MM.1S (cell line): ENCODE measurements around the gene OR8B8.

Source experiments
- EZH2phosphoT487 ChIP-seq: fragments of 300-600 bp; sonication (generic); IDR thresholded peaks from 2 replicates; pipeline ENCODE4 v1.6.1; 2018; ENCODE audit warnings: antibody characterized with exemption, low read length
- TF ChIP-seq, protein P1 (sequence below): fragments of 300-600 bp; sonication (generic); IDR thresholded peaks from 2 replicates; pipeline ENCODE4 v1.5.1; 2016; ENCODE audit warnings: antibody characterized with exemption, low read length, mixed read lengths

DNA sequence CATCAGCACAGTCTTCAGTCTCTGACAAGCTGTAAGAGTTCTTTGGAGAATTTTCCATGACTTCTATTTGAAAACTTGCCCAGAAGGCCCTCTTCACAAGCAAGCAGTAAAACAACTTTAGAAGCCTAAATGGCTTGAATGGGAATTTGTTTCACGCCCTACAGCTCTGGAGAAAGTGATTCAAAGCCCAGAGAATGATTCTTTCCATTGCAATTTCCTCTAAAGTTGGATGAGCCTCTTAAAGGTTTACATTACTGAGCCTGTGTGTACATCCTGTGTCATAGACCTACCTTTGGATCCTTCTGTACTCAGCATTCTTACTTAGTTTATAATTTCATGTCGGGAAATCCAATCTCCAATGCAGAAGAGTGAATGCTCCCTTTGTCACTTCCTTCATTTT is 39.9 kb downstream of the OR8B8 start:
- TF ChIP-seq, protein P1, sequence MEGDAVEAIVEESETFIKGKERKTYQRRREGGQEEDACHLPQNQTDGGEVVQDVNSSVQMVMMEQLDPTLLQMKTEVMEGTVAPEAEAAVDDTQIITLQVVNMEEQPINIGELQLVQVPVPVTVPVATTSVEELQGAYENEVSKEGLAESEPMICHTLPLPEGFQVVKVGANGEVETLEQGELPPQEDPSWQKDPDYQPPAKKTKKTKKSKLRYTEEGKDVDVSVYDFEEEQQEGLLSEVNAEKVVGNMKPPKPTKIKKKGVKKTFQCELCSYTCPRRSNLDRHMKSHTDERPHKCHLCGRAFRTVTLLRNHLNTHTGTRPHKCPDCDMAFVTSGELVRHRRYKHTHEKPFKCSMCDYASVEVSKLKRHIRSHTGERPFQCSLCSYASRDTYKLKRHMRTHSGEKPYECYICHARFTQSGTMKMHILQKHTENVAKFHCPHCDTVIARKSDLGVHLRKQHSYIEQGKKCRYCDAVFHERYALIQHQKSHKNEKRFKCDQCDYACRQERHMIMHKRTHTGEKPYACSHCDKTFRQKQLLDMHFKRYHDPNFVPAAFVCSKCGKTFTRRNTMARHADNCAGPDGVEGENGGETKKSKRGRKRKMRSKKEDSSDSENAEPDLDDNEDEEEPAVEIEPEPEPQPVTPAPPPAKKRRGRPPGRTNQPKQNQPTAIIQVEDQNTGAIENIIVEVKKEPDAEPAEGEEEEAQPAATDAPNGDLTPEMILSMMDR: no peak
- TF ChIP-seq EZH2phosphoT487: no peak
